VCaP (cell line): ENCODE measurements around the gene GNAL.

Experiments
- H3K27ac ChIP-seq: fragments of 450-650 bp; 2 replicates; pipeline ENCODE4 v1.5.1; 2017
- CTCF ChIP-seq: fragments of 450-650 bp; conservative IDR thresholded peaks from 2 replicates; pipeline ENCODE4 v1.5.1; 2017; ENCODE audit warnings: mild to moderate bottlenecking, moderate library complexity

The GNAL gene

GRCh38 chr18:11834772-11835171 is 145.7 kb downstream of the GNAL start:
- no peak overlapping the region for H3K27ac ChIP-seq

DNA sequence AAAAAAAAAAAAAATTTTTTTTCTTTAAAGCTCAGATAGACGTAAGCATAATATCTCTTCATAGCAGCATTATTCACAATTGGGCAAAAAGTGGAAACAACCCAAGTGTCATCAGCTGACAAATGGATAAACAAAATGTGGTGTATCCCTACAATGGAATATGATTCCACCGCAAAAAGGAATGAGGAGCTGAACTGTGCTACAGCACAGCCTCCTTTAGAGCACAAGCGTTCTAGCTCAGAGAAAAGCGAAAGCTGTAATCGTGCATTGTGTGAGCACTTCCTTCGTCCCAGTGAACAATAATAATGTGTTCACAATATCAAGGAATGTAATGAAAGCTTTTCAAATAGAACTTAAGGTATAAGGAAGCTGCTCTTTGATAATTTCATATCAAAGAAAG is 150.5 kb downstream of the GNAL start:
- H3K27ac ChIP-seq, result no peak overlapping the region
- no peak for TF ChIP-seq CTCF

More at GRCh38 chr18:11834772-11835171, 145.7 kb downstream of the GNAL start:
- TF ChIP-seq CTCF, result no peak

DNA sequence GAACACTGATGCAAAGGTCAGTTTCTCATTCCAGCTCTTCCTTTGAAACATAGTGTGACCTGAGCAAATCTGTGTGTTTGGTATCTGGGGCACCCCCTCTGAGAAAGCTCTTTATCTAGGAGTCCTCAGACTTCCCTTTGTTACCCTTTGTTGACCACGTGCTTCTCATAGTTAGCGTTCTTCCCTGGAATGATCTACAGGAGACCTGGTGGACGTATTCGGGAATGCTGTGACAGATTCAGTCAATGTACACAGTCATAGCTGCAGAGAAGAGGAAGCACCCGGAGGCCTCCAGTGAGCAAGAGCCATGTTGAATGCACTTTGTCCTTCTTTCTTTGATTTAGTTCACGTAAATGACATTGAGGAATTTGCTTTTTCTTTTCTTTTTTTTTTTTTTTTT is 151.4 kb downstream of the GNAL start:
- H3K27ac ChIP-seq, result no peak overlapping the region
- TF ChIP-seq CTCF, result no peak

GRCh38 chr18:11842562-11842961 is 153.5 kb downstream of the GNAL start:
- no peak overlapping the region for H3K27ac ChIP-seq
- TF ChIP-seq CTCF, result no peak

DNA sequence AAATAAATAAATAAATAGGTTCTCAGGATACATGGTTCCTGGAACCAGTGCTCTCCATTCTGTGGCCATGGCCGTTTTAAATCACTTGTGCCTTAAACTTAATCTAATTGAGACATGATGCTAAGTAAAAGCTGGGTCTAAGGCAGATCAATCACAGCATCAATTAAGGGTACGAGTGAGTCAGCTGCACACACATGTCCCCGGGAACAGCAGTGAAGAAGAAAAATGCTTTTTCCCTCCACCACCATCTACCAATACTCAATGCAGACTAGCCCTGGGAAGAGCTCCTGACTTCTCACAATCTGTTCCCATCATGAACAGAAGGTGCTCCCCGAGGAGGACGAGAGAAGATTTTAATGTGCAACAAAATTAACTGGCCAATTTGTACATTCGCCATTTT is 155.4 kb downstream of the GNAL start:
- TF ChIP-seq CTCF, result no peak
- H3K27ac ChIP-seq, result no peak overlapping the region

DNA sequence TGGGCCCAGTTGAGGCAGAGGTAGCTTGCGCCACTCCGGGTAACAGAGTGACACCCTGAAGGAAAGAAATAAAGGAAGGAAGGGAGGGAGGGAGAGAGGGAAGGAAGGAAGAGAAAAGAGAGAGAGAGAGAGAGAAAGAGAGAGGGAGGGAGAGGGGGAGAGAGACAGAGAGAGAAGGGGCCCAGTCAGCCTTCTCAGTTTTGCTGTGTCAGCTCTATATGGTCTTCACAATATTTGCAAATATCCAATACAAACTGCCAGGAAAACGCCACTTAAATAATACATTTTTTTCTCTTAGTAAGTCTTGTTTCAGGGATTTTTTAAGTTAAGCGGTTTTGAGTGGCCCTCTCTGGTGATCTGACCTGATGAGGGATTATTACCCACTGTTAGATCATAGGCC is 156.6 kb downstream of the GNAL start:
- TF ChIP-seq CTCF, result no peak
- H3K27ac ChIP-seq, result no peak overlapping the region

GRCh38 chr18:11847811-11848210 is 158.7 kb downstream of the GNAL start:
- TF ChIP-seq CTCF, result no peak
- no peak overlapping the region for H3K27ac ChIP-seq

- no peak overlapping the region for H3K27ac ChIP-seq
- no peak for TF ChIP-seq CTCF
These were observed 160.2 kb downstream of the GNAL start for GRCh38 chr18:11849279-11849678.
